ENCODE results near the gene HOMER3.
A peak's percentile ranks its signal among the peaks of the same experiment; 100 is the strongest.
"Not testable (repeated sequence)": the region's sequence is repeated elsewhere in the genome, so short reads cannot be mapped to it uniquely, and the experiment has no call there.

Gene HOMER3

GRCh38 chr19:18954094-18954493 is 13.1 kb upstream of the HOMER3 start:
- DNase-seq (ENCODE audit: low read depth, low spot score) = no peak

GRCh38 chr19:18952364-18953003 is 11.5 kb upstream of the HOMER3 start:
- not testable (repeated sequence) for DNase-seq (ENCODE audit: low read depth, low spot score)

GRCh38 chr19:18951721-18952281 is 10.8 kb upstream of the HOMER3 start:
- DNase-seq (ENCODE audit: low read depth, low spot score) = peak; percentile 83

GRCh38 chr19:18949858-18950257 is 8.8 kb upstream of the HOMER3 start:
- DNase-seq (ENCODE audit: low read depth, low spot score) = no peak

- DNase-seq (ENCODE audit: low read depth, low spot score) = no peak
These were observed 7.9 kb upstream of the HOMER3 start for GRCh38 chr19:18948976-18949356.

- DNase-seq (ENCODE audit: low read depth, low spot score) = no peak
These were observed 7.3 kb upstream of the HOMER3 start for GRCh38 chr19:18948075-18948975.

- DNase-seq (ENCODE audit: low read depth, low spot score) = no peak
These were observed 5.9 kb upstream of the HOMER3 start for GRCh38 chr19:18946918-18947317.

- DNase-seq (ENCODE audit: low read depth, low spot score) = no peak
These were observed 5.3 kb upstream of the HOMER3 start for GRCh38 chr19:18946335-18946734.

GRCh38 chr19:18945297-18945696 is 4.3 kb upstream of the HOMER3 start:
- no peak for DNase-seq (ENCODE audit: low read depth, low spot score)

GRCh38 chr19:18943465-18943864 is 2.4 kb upstream of the HOMER3 start:
- no peak for DNase-seq (ENCODE audit: low read depth, low spot score)

- DNase-seq (ENCODE audit: low read depth, low spot score) = no peak
These were observed 1.7 kb upstream of the HOMER3 start for GRCh38 chr19:18942692-18943091.

GRCh38 chr19:18941628-18942354 is 774 bp upstream of the HOMER3 start:
- no peak for DNase-seq (ENCODE audit: low read depth, low spot score)

- no peak for DNase-seq (ENCODE audit: low read depth, low spot score)
These were observed 872 bp downstream of the HOMER3 start for GRCh38 chr19:18939922-18940768.

GRCh38 chr19:18939163-18939562 is 1.9 kb downstream of the HOMER3 start:
- no peak for DNase-seq (ENCODE audit: low read depth, low spot score)

GRCh38 chr19:18933297-18933696 is 7.7 kb downstream of the HOMER3 start:
- peak; percentile 20 for DNase-seq (ENCODE audit: low read depth, low spot score)

GRCh38 chr19:18932216-18932841 is 8.7 kb downstream of the HOMER3 start:
- DNase-seq (ENCODE audit: low read depth, low spot score) = peak; percentile 97

- no peak for DNase-seq (ENCODE audit: low read depth, low spot score)
These were observed 9.5 kb downstream of the HOMER3 start for GRCh38 chr19:18931316-18932162.

- no peak for DNase-seq (ENCODE audit: low read depth, low spot score)
These were observed 11.7 kb downstream of the HOMER3 start for GRCh38 chr19:18929311-18929710.

- no peak for DNase-seq (ENCODE audit: low read depth, low spot score)
These were observed 12.8 kb downstream of the HOMER3 start for GRCh38 chr19:18928018-18928805.
